NCI-H345 (cell line): ENCODE data around the gene ASMTL.

Experiments used
- DNase-seq: peaks from one replicate; lab custom pipeline; 2025; lab: John Stamatoyannopoulos, UW

The ASMTL gene

DNA sequence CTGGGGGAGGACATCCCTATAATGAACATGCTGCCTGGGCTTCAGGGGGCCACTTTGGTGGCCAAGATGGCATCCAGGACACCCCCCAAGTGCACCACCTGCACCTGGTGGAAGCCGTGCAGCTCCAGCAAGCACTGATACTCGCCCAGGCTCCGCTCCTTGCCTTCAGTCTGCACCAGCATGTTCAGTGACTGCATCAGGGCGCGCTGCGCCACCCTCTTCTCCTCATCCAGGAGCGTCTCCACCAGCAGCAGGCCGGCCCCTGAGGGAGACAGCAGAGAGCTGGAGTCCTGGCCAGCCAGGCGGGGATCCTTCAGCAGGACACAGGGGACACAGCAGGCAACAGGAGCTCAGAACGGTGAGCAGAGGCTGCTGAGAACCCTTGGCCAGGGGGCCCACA is 49.5 kb downstream of the ASMTL start:
- no peak for DNase-seq

DNA sequence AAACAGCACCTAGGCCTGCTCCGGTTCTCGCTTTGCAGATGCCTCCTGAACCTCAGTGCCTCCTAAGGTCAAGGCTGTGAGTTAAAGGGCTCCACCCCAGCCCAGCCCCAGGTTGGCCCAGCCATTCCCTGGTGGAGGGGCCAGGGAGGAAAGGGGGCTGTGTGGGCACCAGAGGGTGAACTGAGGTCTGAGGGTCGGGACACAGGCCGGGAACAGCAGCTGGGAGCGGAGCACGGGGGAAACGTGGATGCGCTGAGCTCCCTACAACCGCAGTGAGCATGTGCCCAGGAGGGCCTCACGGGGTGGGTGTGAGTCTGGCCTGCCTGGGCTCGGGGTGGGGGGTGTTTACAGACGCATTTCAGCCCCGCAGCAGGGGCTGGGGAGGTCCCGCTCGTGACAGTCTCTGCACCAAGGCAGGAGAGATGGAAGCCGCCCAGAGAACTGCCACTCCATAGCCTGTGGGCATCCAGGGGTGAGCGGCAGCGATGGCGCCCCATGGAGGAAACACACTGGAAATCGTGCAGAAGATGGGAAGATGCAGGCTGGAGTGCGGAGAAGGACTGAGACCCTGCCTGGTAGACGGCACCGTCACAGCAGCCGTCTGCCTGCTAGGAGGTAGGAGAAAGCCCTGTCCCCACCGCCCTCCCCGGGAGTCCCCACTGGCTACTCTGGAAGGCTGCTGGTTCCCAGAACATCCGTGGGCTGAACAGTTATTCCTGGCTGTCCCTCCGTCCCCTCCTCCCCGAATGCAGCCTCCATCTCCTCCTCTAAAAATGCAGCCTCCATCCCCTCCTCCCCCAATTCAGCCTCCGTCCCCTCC is 50.9 kb downstream of the ASMTL start:
- no peak for DNase-seq

DNA sequence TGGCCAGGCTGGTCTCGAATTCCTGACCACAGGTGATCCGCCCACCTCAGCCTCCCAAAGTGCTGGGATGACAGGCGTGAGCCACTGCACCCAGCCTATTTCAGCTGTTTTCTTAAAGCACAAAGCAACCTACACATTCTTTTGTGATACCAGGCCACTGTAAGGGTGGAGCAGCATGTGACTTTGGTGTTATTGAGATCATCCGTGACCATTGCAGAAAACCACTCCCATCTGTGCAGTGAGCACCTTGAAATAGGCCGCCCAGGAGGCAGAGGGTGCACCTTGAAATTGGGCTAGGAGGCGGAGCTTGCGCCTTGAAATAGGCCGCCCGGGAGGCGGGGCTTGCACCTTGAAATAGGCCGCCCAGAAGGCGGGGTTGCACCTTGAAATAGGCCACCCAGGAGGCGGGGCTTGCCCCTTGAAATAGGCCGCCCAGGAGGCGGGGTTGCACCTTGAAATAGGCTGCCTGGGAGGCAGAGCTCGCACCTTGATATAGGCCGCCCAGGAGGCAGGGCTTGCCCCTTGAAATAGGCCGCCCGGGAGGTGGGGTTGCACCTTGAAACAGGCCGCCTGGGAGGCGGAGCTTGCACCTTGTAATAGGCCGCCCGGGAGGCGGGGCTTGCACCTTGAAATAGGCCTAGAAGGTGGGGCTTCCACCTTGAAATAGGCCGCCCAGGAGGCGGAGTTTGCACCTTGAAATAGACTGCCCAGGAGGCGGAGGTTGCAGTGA is 51.8 kb downstream of the ASMTL start:
- DNase-seq, result no peak

DNA sequence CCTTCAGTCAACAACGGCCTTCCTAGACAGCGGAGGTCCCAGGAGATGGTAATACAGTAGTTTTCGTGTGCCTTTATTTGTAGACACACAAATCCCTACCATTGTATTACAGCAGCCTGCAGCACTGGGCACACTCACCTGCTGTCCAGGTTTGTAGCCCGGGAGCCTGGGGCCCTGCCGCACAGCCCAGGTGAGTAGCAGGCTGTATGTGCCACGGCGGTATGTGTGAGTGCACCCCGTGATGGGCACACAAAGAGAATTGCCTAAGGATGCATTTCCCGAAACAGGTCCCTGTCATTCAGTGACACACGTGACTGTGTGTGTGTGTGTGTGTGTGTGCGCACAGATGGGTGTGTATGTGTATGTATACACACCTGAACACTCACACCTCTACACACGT is 52.7 kb downstream of the ASMTL start:
- no peak for DNase-seq

DNA sequence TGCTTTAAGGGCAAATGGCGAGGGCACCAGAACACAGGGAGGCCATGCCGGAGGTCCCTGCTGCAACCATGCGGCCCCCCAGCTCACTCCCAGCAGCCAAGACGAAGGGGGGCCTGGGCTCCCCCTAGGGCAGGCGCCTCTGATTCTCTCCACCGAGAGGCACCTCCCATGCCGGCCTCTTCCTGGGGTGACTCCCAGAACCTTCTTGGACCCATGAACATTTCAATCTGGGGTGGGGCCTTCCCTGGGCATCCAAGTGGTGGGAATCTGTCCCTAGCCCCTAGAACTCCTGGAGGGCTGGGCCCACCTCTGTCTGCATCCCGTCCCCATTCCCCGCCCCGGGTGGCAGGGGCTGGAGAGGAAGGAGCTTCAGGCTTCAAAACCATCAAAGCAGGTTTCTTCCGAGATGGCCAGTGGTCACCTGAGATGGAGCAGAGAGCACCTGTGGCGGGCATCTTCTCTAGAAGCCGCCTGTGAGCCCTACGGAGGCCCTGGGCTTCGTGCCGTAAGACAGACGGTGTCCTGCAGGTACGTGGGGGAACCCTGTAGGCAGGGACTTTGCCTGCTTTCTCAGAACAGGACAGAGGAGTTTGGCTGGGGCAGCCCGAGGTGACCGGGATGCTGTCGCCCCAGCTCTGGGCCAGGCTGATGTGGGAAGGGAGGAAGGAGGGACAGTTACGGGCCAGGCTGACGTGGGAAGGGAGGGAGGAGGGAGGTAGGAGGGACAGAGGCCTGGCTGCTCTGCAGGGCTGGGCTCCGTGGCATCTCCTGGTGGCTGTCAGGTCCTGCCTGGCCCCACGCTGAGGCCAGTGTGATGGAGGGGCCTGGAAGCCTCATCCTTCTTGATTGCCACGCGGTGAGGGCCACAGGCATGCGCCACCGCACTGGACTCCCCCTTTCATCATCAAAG is 54.0 kb downstream of the ASMTL start:
- DNase-seq, result no peak

DNA sequence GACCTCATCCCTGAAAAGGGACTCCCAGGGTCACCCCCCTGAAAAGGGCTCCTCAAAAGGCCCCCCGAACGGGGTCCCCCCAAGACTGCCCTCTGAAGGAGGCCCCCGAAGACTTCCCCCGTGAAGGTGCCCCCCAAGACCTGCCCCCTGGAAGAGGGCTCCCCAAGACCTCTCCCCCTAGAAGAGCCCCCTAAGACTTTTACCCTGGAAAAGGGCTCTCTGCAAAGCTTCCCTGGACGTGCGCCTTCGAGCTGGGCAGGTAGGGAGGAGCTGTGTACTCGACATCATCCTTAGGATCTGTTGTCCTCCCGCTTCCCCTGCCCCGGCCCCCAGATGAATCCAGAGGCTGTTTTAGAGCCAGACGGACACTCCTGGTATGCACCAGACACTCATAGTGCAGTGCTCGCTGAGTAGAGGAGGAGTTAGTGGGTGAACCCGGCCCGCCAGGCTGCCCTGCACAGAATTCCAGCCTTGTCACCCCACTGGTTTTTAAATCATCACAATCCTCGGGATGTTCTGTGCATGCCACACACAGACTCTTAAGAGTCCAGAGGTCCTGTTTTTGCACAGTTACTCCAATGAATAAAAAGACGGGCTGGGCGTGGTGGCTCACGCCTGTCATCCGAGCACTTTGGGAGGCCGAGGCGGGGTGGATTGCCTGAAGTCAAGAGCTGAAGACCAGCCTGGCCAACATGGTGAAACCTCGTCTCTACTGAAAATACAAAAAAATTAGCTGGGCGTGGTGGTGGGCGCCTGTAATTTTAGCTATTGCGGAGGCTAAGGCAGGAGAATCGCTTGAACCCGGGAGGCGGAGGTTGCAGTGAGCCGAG is 55.1 kb downstream of the ASMTL start:
- no peak for DNase-seq

DNA sequence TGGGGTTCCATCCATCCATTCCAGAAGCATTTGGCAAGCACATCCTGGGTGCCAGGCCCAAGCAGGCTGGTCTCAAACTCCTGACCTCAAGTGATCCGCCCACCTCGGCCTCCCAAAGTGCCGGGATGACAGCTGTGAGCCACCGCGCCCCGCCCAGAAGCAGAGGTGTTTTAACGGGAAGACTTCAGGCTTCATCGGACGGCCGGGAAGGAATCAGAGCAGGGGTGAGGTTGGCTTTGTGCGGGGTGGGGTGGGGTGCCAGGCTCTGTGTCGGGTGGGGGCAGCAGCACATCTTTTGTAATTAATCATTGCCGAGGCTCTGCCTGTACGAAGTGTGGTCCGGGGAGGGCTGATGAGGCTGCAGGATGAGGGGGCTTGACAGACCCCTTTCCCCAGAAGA is 55.7 kb downstream of the ASMTL start:
- DNase-seq, result no peak

DNA sequence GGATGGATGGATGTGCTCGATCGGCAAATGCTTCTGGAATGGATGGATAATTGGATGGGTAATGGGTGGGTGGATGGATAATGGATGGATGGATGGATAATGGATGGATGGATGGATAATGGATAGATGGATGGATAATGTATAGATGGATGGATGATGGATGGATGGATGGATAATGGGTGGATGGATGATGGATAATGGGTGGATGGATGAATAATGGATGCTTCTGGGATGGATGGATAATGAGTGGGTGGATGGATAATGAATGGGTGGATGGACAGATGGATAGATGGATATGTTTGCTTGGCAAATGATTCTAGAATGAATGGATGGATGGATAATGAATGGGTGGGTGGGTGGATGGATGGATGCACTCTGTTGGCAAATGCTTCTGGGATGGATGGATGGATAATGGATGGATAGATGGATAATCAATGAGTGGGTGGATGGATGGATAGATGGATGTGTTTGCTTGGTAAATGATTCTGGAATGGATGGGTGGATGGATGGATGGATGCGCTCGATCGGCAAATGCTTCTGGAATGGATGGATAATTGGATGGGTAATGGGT is 57.0 kb downstream of the ASMTL start:
- DNase-seq, result no peak

DNA sequence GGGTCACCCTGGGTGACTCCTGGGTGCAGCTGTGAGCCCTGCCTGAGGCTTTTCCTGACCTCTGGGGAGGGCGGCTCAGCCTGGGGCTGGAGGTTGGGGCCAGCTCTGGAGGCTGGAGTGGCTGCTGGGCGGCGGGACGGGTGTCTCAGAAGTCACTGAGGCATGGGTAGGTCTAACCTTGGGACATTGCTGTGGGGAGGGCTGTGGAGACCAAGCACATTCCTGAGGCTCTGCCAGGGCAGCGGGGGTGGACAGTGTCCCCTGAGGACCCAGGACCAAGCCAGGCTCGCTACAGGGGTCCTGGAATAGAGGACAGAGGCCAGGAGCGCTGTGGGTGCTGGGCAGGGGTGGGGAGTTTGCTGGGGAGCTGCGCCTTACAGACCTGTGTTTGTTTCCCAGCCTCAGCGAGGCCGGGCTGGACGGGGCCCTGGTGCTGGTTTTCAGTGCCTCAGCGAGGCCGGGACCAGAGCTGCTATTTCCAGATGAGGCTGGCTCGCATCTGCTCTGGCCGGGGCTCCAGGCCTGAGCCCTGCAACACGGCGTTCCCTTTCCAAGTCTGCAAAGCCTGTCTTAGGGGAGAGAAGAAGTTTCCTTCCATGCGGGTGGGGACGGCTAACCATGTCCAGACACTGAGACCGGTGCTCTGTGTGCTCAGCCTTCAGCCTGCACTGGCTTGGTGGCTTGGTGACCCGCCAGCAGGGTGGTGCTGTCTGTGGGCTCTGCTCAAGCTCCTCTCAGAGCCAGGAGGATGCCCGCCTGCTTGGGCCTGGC is 57.8 kb downstream of the ASMTL start:
- DNase-seq, result no peak

DNA sequence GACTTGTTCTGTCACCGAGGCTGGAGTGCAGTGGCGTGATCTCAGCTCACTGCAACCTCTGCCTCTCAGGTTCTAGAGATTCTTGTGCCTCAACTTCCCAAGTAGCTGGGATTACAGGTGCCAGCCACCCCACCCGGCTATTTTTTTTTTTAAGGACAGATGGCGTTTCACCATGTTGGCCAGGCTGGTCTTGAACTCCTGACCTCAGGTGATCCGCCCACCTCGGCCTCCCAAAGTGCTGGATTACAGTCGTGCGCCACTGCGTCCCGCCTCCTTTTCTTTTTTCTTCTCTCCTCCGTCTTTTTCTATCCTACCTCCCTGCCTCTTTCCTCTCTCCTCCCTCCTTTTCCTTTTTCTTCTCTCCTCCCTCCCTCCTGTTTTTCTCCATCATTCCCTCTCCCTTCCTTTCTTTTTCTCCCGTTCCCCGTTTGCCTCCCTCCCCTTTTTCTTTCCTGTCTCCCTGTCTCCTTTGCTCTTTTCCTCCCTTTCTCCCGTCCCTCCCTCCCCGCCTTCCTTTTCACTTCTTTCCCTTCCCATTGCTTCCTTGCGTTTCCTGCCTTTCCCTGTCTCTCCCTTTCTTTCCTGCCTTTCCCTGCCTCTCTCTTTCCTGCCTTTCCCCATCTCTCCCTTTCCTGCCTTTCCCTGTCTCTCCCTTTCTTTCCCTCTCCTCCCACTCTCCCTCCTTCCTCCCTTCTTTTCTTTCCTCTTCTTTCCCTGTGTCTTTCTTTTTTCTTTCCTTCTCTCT is 58.7 kb downstream of the ASMTL start:
- no peak for DNase-seq

DNA sequence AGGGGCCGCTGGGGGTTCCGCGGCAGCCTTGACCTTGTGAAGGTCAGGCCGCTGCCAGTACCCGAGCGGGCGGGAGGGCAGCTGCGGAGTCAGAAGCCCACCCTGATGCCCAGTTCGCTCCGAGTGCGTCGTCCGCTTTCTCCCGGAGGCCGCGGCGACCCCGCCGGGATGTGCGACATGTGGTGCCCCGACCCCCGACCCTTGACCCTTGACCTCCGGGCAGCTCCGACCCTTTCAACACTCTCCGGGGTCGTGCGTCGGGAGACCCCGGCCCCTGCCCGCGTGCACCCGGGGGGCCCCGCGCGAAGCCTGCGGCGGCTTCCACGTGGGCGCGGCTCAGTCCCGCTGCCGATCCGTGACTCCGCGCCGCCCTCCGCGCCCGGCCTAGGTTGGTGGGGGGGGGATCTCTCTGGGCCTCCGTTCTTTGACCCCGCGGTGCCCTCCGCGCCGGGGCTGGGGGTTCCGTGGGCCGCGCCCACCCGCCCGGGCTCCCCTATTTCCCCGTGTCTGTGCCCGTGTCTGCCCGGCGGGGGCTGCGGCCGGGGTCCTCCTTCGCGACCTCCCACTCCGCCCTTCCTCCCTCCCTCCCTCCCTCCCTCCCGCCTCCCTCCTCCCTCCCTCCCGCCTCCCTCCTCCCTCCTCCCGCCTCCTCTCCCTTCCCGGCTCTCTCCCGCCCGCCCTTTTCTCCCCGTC is 60.2 kb downstream of the ASMTL start:
- no peak for DNase-seq

DNA sequence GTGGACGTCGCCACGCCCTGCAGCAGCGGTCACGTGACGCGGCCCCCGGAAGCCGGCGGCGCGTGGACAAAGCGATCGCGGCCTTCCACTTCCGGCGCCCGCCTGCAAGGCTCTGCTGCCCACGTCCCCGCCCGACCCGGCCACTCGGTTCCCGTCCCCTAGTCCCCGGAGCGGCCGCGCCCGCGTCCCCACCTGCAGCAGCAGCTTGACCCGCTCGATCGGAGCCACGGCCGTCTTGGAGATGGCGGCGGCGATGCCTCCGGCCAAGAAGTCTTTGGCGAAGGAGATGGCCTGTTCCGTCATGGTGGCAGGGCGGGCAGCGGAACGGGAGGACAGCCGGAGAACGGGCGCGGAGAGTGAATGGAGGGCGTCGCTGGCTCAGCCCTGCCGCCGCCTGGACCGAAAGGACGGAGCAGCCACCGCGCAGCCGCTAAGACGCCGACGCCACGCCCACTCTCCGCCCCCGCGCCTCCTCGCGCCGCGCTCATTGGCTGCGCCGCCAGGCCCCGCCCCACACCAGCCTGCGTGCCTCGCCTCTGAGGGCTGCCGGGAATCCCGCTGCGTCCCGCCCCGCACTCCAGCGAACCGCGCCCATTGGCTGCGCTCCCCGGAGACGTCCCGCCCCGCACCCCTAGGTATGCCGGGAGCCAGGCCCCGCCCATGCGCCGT is 60.9 kb downstream of the ASMTL start, which contains the start of gene SLC25A6:
TSS of gene SLC25A6 (minus strand) at position 407 of the 669 bp plus-strand sequence. CDS start at position 303, 104 bp downstream.
- DNase-seq, result no peak

DNA sequence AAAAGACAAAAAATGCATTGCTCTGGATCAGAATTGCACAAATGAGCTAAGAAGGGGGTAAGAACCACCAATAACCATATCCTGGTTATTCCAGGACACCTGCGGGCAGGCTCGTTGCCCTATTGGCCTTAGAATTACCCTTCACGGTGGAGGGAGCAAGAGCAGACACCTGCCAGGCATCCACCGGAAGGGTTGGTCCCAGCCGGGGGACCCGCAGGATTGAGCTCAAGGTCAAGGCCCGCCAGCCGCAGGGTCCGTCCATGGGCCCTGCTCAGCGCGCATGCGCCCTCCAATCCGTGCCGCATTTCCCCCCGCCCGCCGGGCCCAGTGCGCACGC is 61.4 kb downstream of the ASMTL start:
- no peak for DNase-seq

DNA sequence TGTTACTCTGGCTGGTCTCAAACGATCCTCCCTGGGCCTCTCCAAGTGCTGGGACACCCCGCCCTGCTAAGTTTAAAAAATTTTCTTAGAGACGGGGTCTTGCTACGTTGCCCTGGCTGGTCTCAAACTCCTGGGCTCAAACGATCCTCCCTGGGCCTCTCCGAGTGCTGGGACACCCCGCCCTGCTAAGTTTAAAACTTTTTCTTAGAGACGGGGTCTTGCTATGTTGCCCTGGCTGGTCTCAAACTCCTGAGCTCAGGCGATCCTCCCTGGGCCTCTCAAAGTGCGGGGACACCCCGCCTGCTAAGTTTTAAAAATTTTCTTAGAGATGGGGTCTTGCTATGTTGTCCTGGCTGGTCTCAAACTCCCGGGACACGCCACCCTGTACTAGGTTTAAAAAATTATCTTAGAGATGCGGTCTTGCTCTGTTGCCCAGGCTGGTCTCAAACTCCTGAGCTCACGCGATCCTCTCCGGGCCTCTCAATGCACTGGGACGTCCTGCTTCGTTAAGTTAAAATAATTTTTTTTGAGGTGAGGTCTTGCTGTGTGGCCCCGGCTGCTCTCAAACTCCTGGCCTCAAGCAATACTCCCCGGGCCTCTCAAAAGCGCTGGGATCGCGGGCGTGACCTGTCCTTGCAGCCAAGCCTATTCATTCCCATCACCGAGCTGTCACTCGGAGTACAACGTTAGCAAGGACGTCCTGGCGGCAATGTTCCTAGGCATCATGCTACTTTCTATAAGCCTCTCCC is 61.9 kb downstream of the ASMTL start:
- DNase-seq, result no peak

DNA sequence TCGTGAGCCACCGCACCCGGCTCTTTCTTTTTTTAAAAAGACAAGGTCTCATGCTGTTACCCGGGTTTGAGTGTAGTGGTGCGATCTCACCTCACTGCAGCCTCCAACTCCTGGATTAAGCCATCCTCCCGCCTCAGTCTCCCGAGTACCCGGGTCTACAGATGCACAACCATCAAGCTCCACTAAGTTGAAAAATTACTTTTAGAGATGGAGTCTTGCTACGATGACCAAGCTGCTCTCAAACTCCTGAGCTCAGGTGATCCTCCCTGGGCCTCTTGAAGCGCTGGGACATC is 62.8 kb downstream of the ASMTL start:
- no peak for DNase-seq

DNA sequence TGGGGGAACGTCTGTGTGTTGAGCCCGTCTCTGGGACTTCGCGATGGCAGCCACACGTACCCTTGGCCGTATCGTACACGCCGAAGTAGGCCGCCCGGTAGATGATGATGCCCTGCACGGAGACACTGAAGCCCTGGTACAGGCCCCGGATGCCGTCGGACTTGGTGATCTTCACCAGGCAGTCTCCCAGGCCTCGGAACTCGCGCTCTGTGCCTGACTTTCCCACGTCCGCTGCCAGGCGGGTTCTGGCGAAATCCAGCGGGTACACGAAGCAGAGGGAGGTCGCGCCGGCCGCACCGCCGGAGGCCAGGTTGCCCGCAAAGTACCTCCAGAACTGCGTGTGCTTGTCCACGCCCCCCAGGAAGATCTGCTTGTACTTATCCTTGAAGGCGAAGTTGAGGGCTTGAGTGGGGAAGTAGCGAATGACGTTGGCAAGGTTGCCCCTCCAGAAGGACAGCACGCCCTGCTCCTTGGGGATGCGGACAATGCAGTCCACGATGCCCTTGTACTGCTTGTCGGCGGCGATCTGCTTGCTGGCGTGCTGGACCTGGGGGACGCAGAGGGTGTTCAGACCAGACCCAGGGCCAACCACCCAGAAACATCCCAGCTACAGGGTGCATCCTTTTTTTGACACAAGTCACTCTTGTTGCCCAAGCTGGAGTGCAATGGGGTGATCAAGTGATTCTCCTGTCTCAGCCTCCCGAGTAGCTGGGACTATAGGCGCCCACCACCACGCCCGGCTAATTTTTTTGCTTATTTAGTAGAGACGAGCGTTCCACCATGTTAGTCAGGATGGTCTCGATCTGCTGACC is 63.3 kb downstream of the ASMTL start:
- DNase-seq, result no peak

DNA sequence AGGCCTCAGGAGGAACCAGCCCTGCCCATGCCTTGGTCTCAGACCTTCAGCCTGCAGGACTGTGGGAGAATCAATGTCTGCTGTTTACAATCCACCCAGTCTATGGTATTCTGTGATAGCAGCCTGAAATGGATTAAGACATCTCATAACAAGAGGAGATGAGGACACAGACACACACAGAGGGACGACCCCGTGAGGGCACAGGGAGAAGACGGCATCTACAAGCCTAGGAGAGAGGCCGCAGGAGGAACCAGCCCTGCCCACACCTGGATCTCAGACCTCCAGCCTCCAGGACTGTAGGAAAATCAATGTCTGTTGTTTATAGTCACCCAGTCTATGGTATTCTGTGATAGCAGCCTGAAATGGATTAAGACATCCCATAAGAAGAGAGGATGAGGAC is 64.1 kb downstream of the ASMTL start:
- no peak for DNase-seq
